ENCODE results near the gene RRAS.

The RRAS gene

DNA sequence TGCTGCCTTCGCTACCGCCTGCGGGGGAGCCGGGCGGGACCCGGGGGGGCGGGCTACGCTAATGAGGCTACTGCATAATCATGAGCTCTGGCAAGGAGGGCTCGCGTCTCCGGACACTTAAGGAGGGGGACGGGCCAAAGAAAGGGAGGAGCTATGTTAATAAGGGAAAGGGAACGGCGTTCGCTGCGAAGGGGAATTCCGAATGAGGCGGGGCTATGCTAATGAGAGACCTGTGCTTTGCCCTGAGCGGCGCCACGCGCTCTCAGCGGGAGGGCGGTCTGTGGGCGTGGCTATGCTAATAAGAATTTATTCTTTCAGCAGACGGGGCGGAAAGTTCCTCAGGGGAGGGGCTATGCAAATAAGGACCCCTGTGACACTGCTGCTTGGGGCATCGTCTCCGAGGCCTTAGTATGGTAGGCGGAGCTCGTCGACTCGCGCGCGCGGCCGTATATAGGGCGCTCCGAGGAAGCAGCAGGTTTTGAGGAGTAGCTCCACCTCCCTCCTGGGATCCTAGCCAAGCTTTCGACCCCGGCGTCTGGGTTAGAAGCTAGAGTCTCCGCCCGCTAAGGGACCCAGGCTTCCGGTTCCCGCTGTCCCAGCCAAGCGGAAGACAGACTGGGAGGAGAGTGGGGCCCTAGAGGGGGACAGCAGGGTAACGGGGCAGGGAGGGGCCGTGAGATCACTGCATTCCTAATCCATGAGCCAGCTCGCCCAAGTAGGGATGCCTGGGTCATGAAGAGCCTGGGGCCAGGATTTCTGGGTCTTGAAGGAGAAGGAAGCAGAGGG is at the start of gene RRAS:
TSS of gene RRAS (minus strand) at position 31 of the 786 bp plus-strand sequence. CDS start 45 bp downstream, outside the sequence.
- DNase-seq: peak; percentile 99

DNA sequence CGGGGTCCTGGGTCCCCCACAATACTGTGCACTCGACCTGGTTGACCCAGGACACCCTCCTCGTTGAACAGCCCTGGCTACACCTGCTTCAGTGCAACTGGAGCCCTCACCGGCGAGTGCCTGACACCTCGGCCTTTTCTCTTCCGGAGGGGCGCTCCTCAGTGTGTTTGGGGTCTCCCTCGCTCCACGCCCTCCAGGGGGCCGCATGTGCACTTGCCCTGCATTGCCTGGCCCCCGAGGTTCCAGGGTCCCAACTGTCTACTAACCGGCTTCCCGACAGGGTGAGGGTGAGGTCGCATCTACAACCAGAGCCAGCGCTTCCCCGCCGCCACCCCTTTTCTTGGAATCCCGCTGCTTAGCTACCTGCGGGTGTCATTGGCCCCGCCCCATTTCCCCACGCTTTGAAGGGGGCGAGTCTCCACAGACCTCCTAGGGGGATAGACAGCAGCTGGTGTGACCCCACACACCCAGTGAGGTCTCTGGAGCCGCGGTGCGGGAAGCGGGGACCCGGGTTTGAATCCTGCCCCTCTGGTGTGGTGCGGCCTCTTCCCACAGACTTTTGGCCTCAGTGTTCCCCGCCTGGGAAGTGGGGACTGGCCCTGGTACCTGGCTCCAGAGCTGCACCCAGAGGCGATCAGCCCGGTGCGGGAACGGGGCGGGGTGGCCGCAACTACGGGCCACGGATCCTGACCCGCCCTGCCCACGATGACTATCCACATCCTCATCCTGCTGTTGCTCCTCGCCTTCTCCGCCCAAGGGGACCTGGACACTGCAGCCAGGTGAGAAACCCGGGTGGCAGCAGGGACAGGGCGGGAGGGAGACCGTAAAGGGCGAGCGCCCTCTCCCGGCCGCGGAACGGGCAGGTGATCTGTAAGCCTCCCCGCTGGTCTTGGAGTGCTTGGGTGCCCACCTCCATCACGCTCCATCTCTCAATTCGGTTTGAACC is 49.5 kb upstream of the RRAS start, which contains the start of gene ADM5:
TSS of gene ADM5 (plus strand) at position 462 of the 946 bp plus-strand sequence. CDS start at position 706, 244 bp downstream.
- peak; percentile 51 for DNase-seq

- no peak for DNase-seq
Measured at GRCh38 chr19:49688531-49689132, 48.7 kb upstream of the RRAS start.

DNA sequence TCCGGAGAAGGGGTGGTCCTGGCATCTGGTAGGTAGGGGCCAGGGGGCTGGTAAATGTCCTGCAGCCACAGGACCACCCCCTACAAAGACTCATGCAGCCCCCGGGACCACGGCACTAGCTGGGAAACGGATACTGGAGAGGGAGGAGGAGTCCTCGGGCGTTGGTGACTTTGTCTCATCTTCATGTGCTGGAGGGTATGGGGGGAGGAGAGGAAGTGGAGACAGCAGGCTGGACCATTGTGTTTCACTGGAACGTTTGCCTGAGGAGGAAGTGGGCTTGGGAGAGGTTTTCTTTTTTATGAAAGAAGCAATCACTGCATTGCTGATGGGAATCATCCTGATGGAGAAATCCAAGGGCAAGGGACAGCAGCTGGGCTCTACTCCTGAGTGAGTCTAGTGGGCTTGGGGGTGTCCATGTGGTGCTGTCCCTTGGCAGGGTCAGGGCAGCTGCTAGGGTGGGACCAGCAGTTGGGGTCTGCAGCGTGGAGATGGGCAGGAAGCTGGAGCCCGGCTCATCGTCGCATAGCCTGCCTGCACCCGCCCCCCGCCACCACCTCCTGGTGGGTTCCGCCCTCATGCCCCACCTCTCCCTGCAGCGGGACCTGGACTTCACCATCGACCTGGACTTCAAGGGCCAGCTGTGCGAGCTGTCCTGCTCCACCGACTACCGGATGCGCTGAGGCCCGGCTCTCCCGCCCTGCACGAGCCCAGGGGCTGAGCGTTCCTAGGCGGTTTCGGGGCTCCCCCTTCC is 47.8 kb upstream of the RRAS start:
- DNase-seq: no peak

- DNase-seq: no peak
Measured at GRCh38 chr19:49687150-49687549, 47.2 kb upstream of the RRAS start.

DNA sequence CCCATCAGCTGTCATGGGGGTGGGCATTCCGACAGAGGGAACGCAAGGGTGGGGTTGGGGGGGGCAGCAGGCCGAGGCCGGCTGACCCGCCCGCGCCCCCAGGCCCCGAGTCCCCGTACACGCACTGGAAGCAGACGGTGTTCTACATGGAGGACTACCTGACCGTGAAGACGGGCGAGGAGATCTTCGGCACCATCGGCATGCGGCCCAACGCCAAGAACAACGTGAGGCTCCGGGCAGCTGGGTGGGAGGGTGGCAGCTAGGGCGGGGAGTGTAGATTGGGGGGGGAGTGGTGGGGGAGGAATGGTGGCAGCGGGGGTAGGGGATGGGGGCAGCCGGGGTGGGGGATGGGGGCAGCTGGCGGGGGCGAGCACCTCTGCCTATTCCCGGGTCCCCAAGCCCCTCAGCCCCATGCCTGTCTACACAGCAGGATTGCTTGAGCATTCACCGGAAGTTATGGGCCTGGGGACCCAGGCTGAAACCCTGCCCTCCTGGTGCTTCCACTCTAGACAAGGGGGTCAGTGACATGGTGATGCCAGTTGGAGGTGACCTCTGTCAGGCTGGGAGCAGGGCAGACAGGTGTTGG is 46.7 kb upstream of the RRAS start:
- DNase-seq: no peak

DNA sequence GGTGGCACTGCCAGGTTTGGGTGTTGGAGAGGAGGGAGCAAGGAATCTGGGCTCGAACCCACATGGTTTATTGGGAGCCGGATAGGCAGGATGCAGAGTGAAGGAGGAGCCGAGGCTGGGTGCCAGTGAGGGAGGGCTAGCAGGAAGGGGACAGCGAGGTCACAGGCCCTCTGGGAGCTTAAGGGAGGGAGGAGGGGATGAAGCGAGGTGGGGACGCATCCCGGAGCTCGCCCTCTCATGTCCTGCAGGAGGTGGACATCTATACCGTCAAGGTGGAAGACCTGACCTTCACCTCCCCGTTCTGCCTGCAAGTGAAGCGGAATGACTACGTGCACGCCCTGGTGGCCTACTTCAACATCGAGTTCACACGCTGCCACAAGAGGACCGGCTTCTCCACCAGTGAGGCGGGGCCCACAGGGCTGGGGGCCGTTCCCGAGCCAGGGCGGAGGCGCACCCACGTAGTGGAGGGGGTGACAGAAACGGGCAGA is 45.9 kb upstream of the RRAS start:
- no peak for DNase-seq

DNA sequence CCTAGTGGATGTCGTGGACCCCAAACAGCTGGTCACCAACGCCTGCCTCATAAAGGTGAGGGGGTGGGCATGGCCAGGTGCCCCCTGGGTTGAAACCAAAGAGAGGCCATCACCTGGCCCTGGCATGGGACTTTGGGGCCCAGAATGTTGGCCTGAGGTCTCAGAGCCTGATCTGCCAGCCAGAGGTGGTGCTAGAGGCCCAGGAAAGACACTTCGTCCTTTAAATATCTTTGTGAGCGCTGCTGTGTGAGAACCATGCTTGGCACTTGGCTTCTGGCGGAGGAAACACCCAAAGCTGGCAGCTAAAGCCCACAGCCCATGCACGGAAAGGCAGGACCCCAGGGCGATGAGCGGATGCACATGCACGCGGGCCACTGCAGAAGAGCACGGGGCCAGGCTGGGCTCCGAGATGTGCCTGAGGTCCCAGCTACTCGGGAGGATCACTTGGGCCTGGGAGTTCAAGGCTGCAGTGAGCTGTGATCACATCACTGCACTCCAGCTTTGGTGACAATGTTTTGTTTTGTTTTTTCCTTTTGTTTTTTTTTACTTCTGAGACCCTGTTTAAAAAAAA is 45.1 kb upstream of the RRAS start:
- DNase-seq: no peak

DNA sequence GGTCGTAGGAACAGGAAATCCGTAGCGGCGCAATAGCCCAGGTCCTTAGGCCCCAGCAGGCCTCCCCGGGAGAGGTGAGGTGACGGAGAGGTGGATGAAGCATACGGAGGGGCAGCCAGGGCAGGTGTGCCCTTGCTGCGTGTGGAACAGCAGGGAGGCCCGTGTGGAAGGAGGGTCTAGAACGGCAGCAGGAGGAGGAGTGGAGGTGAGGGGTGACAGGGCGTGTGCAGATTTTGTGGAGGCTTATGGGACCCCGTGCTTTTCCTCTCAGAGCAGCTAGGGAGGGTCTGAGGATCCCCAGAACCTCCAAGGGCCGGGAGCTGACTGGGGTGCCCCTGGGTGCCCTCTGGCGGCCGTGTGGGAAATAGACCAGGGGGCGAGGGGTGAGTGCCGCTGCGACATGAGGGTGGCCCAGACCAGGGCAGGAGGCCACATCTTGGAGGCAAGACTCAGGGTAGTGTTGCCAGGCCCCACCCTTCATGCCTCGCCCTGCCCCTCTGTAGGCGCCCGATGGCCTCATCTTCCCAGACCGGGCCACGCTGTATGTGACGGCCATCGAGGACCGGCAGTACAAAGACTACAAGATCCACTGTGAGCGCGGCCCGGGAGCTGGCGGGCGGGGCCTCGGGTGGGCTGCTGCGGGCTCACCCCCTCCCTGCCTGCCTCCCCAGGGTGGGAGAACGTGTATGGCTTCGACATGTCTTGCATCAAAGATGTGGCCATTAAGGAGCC is 44.5 kb upstream of the RRAS start:
- DNase-seq: no peak

DNA sequence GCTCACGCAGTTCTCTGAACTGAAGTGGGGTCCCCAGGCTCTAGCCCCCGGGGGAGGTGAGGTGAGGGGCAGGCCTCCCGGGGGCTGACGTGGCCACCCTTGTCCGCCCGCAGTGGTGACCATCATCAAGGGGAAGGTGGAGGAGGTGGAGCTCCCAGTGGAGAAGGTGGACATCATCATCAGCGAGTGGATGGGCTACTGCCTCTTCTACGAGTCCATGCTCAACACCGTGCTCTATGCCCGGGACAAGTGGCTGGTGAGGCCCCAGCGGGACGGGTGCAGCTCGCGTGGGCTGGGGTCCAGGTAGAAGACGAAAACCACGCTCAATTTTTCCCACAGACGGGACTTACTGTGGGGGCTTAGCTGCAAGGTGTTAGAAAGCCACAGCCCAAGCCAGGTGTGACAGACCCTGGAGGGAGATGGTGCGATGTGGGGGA is 43.9 kb upstream of the RRAS start:
- DNase-seq: no peak

GRCh38 chr19:49682274-49682673 is 42.3 kb upstream of the RRAS start:
- no peak for DNase-seq

DNA sequence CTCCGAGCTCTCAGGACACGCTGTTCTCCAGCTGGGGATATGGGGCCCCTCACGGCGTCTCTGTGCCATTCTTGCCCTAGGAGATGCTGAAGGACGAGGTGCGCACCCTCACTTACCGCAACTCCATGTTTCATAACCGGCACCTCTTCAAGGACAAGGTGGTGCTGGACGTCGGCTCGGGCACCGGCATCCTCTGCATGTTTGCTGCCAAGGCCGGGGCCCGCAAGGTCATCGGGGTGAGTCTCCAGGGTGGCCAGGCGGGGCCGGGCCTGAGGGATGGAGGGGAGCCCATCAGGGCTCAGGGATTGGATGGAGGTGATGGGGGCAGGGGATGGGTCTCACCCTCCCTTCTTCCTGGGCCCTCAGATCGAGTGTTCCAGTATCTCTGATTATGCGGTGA is 41.9 kb upstream of the RRAS start:
- DNase-seq: no peak

GRCh38 chr19:49680421-49681351 is 40.7 kb upstream of the RRAS start:
- peak; percentile 97 for DNase-seq

DNA sequence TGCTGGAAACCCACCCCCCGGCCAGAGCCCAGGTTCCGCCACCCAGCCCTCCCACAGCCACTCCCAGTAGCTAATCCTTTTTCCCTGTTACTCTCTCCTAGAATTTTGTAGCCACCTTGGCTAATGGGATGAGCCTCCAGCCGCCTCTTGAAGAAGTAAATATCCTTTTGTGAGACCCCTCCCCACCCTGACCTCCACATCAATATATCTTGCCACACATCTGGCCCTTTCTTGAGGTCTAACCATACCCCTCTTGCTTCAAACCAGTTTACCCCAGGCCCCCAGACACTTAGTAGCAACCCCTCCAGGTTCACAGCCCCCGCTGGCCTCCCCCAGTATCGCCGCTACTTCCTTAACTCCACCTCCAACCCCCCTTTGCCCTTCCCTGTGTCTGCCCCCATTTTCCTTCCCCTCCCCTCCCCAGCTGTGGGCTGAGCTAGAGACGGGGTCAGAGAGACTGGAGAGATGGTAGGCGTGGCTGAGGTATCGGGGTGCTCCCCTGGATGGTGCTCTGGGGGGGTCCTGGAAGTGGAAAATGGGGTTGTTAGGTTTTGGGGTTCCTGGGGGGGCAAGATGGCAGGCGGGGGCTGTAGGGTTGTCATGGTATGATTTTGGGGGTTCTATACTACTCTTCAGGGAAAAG is 39.9 kb upstream of the RRAS start:
- DNase-seq: peak; percentile 17

- no peak for DNase-seq
Measured at GRCh38 chr19:49678985-49679770, 39.2 kb upstream of the RRAS start.

DNA sequence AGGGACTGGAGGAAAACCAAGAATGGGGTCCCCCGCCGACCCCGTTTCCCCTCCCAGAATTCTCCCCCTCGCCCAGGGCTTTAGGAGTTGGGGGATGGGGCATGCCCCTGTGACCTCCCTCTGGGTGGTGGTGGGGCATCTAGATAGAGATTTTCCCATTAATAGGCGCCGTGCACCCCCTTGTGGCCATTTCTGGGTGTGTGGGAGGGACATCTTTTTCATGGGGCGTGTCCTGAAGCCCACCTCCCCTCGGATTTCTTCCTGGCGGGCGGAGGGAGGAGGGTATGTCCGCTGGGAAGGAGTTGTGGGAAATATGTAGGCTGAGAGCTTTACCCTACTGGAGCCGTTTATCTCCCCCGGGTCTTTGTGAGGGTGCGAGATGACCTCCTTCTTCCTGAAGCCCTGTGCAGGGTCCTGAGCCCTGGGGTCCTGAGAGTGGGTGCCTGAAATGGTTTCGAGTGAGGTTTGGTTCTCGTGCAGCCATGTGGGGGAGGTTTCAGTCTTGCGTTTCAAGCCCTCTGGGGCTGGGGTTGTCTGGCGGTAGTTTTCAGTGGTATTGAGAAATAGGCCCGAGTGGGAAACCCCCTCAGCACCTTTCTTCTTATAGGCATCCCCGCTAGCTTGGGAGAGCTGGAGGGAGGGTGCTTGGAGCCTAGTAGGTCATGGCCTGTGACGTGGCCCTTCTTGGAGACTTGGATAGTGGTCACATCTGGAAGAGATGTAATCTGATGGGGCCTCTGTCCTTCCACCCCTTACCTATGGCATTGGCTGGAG is 38.1 kb upstream of the RRAS start:
- peak; percentile 80 for DNase-seq

DNA sequence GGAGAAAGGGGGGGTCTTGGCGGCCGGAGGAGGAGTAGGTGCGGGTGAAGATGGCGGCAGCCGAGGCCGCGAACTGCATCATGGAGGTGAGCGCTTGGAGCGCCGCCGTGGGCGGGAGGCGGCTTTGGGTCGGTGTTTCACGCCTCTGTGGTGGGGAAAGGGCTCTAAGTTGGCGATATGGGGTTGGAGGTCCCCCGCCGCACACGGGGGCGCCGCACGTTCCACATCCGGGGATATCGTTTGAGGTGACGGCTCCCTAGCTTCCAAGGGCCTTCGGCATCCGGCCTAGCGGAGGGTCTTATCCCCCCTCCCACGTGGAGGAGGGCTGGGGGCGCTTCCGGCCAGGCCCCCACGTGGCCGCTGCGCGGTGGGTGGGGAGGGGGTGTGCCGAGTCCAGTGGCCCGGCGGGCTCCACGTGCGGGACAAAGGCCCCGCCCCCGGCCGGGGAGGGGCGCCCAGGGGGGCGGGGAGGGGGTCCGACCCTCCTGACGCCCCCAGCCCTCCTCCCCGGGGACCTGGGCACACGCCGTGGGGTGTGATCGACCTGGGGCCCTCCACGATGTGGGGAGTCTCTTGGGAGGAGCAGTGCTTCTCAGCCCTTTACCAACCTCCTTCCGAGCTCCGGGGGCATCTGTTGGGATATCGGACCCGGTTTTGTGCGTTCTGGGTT is 37.4 kb upstream of the RRAS start, which contains the start of gene PRMT1:
TSS of gene PRMT1 (plus strand) at position 41 of the 670 bp plus-strand sequence. CDS start at position 51, 10 bp downstream.
- DNase-seq: peak; percentile 54
